GM23338 (cell line): ENCODE results near the gene PID1. TPM values are rescaled to one million over a fixed set of nuclear protein-coding genes. Genes with fewer than 3 reads are reported as not detected.

Source experiments
- ATAC-seq: fragments of 200-7000 bp; cut with Tn5 transposase; 3 replicates; pipeline ENCODE4 v1.9.1; 2020
- DNase-seq: peaks from one replicate; pipeline ENCODE4 v3.0.0-alpha.2; 2015; ENCODE audit warnings: low spot score
- H2AFZ ChIP-seq: fragments of 200-600 bp; sonication (generic); 2 replicates; pipeline ENCODE4 v1.8.0; 2016; ENCODE audit warnings: antibody characterized with exemption, mild to moderate bottlenecking, moderate library complexity
- H3F3A ChIP-seq: fragments of 200-600 bp; sonication (generic); replicated peaks from 2 replicates; pipeline ENCODE4 v1.8.0; 2017; ENCODE audit warnings: antibody characterized with exemption, mixed run types, low read depth
- H3K27ac ChIP-seq: fragments of 200-600 bp; sonication (generic); 2 replicates; pipeline ENCODE4 v1.6.1; 2016; ENCODE audit warnings: low read depth
- H3K27me3 ChIP-seq: fragments of 200-600 bp; sonication (generic); 2 replicates; pipeline ENCODE4 v1.8.0; 2016; ENCODE audit warnings: mild to moderate bottlenecking, mixed run types, moderate library complexity; ENCODE audit not compliant: insufficient read depth
- H3K36me3 ChIP-seq: fragments of 200-600 bp; sonication (generic); 2 replicates; pipeline ENCODE4 v1.8.0; 2016; ENCODE audit warnings: mild to moderate bottlenecking; ENCODE audit not compliant: insufficient read depth
- H3K4me1 ChIP-seq: fragments of 200-600 bp; sonication (generic); 2 replicates; pipeline ENCODE4 v1.8.0; 2016; ENCODE audit warnings: mild to moderate bottlenecking, moderate library complexity; ENCODE audit not compliant: insufficient read depth
- H3K4me2 ChIP-seq: fragments of 200-600 bp; sonication (generic); 2 replicates; pipeline ENCODE4 v1.7.1; 2017; ENCODE audit warnings: mixed run types
- H3K4me3 ChIP-seq: fragments of 200-600 bp; sonication (generic); 2 replicates; pipeline ENCODE4 v1.6.1; 2016; ENCODE audit warnings: mixed run types
- H3K79me2 ChIP-seq: fragments of 200-600 bp; sonication (generic); replicated peaks from 2 replicates; pipeline ENCODE4 v1.8.0; 2017; ENCODE audit warnings: mild to moderate bottlenecking; ENCODE audit not compliant: insufficient read depth
- H3K9me2 ChIP-seq: fragments of 200-600 bp; sonication (generic); 2 replicates; pipeline ENCODE4 v1.8.0; 2017; ENCODE audit not compliant: insufficient read depth
- H4K20me1 ChIP-seq: fragments of 200-600 bp; sonication (generic); replicated peaks from 2 replicates; pipeline ENCODE4 v1.8.0; 2017; ENCODE audit warnings: mild to moderate bottlenecking; ENCODE audit not compliant: insufficient read depth
- H3K27ac Mint-ChIP-seq: 2 replicates; pipeline ENCODE4 v1.8.0; 2020; ENCODE audit warnings: inconsistent platforms, mild to moderate bottlenecking, moderate library complexity, mixed read lengths
- H3K27me3 Mint-ChIP-seq: 3 replicates; pipeline ENCODE4 v1.8.0; 2022; ENCODE audit warnings: low read depth, mild to moderate bottlenecking, moderate library complexity, mixed read lengths, inconsistent platforms; ENCODE audit not compliant: insufficient read depth, poor library complexity
- H3K36me3 Mint-ChIP-seq: 3 replicates; pipeline ENCODE4 v1.8.0; 2021; ENCODE audit warnings: low read depth, mild to moderate bottlenecking, inconsistent platforms, moderate library complexity, mixed read lengths
- H3K4me1 Mint-ChIP-seq: 3 replicates; pipeline ENCODE4 v1.8.0; 2020; ENCODE audit warnings: mild to moderate bottlenecking, inconsistent platforms, mixed read lengths
- H3K4me3 Mint-ChIP-seq: 3 replicates; pipeline ENCODE4 v1.8.0; 2021; ENCODE audit warnings: moderate library complexity, mild to moderate bottlenecking, inconsistent platforms, mixed read lengths
- H3K9me3 Mint-ChIP-seq: 3 replicates; pipeline ENCODE4 v1.8.0; 2020; ENCODE audit warnings: moderate library complexity, mild to moderate bottlenecking, inconsistent platforms, mixed read lengths
- EZH2 ChIP-seq: fragments of 200-600 bp; sonication (generic); IDR thresholded peaks from one replicate; pipeline ENCODE4 v1.8.0; 2017; ENCODE audit warnings: antibody characterized with exemption, mild to moderate bottlenecking, low read depth; ENCODE audit not compliant: unreplicated experiment
- JUNB ChIP-seq: IDR thresholded peaks from one replicate; pipeline ENCODE4 v1.6.1; 2016; ENCODE audit warnings: antibody characterized with exemption; ENCODE audit not compliant: unreplicated experiment
- REST ChIP-seq: IDR thresholded peaks from one replicate; pipeline ENCODE4 v1.6.1; 2018; ENCODE audit warnings: antibody characterized with exemption; ENCODE audit not compliant: unreplicated experiment
- STAT1 ChIP-seq: IDR thresholded peaks from one replicate; pipeline ENCODE4 v1.6.1; 2016; ENCODE audit warnings: antibody characterized with exemption; ENCODE audit not compliant: unreplicated experiment
- ZNF331 ChIP-seq: fragments of 250-450 bp; sonication (Bioruptor Pico); IDR thresholded peaks from 2 replicates; pipeline ENCODE4 v1.5.0; 2020; ENCODE audit warnings: low read depth, mild to moderate bottlenecking, moderate library complexity
- ZNF462 ChIP-seq: fragments of 250-450 bp; sonication (Bioruptor Pico); IDR thresholded peaks from 2 replicates; pipeline ENCODE4 v1.5.0; 2020; ENCODE audit warnings: mild to moderate bottlenecking, moderate library complexity
- polyA plus RNA-seq: library from polyadenylated mRNA; unstranded; fragments of >200 nt; fragmentation: Nextera tagmentation; extraction: Ambion mirVana; gene quantifications from 2 replicates; pipeline ENCODE4 v1.2.1, GENCODE V29; 2016
- total RNA-seq: library from RNA; depleted of rRNA; stranded (reverse); fragments of >200 nt; shearing (Covaris generic); gene quantifications from 2 replicates; pipeline ENCODE4 v1.2.3, GENCODE V29; 2014

Gene PID1
- total and polyA plus RNA-seq, 2 experiments from 2014 or later: 1.7 to 2.4 TPM

GRCh38 chr2:229045671-229046070, 225.4 kb downstream of the PID1 start (continued):
- no peak for TF ChIP-seq ZNF462 (CRISPR knock-in tag)
- no peak for TF ChIP-seq STAT1
- no peak for TF ChIP-seq ZNF331
- TF ChIP-seq REST: no peak
- no peak for TF ChIP-seq JUNB

- Mint-ChIP-seq H3K9me3 (no peaks in the 10 kb centered on the region), H3K36me3 (no peaks in the 10 kb centered on the region; the same call in 2 of the 3 replicates), H3K4me1 (peaks cover 18% of the 10 kb centered on the region), H3K27ac (no peak overlapping the region), H3K27me3 (no peaks in the 10 kb centered on the region), H3K4me3 (no peak overlapping the region)
- Histone ChIP-seq H3F3A (no peaks in the 10 kb centered on the region), H3K79me2 (no peaks in the 10 kb centered on the region), H3K27me3 (no peaks in the 10 kb centered on the region), H4K20me1 (no peaks in the 10 kb centered on the region), H3K27ac (no peak overlapping the region), H3K4me1 (0 out of 2 replicates have a peak, but pooled peaks cover 3% of the 10 kb centered on the region), H3K36me3 (no peaks in the 10 kb centered on the region), H3K4me3 (no peak overlapping the region), H3K9me2 (no peaks in the 10 kb centered on the region), H2AFZ (no peak overlapping the region), H3K4me2 (no peak overlapping the region)
- ATAC-seq (no peak), DNase-seq (no peak)
- TF ChIP-seq EZH2: no peak
- TF ChIP-seq ZNF331: no peak
These were observed 226.5 kb downstream of the PID1 start for GRCh38 chr2:229044581-229044980.
